Measurements from ENCODE around the gene ATG101.

DNA sequence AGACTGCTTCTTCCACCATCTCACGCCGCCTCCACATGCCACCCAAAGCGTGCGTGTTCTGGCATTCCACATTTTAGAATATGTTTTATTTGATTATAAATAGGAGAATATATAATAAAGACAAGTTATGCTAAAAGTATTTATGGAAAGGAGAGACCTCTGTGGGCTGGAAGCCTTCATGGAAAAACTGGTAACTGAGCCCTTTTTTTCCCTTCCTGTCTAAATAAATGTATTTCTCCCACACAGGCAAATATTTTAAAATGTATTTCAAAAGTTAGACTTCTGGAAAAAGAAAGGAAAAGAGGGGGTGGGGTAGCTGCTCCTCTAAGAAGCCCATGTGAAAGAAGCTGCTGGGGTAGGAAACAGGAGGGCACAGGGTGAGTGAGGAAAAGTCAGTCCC, 34.6 kb upstream of the ATG101 start:
- TF ChIP-seq, protein P1, sequence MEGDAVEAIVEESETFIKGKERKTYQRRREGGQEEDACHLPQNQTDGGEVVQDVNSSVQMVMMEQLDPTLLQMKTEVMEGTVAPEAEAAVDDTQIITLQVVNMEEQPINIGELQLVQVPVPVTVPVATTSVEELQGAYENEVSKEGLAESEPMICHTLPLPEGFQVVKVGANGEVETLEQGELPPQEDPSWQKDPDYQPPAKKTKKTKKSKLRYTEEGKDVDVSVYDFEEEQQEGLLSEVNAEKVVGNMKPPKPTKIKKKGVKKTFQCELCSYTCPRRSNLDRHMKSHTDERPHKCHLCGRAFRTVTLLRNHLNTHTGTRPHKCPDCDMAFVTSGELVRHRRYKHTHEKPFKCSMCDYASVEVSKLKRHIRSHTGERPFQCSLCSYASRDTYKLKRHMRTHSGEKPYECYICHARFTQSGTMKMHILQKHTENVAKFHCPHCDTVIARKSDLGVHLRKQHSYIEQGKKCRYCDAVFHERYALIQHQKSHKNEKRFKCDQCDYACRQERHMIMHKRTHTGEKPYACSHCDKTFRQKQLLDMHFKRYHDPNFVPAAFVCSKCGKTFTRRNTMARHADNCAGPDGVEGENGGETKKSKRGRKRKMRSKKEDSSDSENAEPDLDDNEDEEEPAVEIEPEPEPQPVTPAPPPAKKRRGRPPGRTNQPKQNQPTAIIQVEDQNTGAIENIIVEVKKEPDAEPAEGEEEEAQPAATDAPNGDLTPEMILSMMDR (IDR thresholded peaks at IDR 0.05), result no peak
- no peak for TF ChIP-seq EP300 (IDR thresholded peaks at IDR 0.05)

Measured in suprapubic skin (tissue), 3 donors.